PFSK-1 (cell line): Measurements from ENCODE around the gene GYS1.

Experiments
- FOXP2 ChIP-seq: optimal IDR thresholded peaks from 2 replicates; pipeline ENCODE3; 2011; ENCODE audit warnings: borderline replicate concordance, control low read depth, inconsistent platforms; ENCODE audit not compliant: insufficient read depth; ENCODE audit errors: extremely low read length, extremely low read depth
- POLR2AphosphoS5 ChIP-seq: IDR thresholded peaks from 2 replicates; pipeline ENCODE4 v1.6.1; 2012; ENCODE audit warnings: low read depth, mild to moderate bottlenecking, control low read depth, low read length, moderate library complexity
- REST ChIP-seq, 2 experiments: IDR thresholded peaks; 2 replicates each; pipeline versions ENCODE4 v1.6.1 to v1.8.0; 2011 to 2012; ENCODE audit warnings: low read depth in 2 of 2, low read length in 2 of 2, control low read depth in 1 of 2, inconsistent platforms in 1 of 2, mild to moderate bottlenecking in 1 of 2, moderate library complexity in 1 of 2; ENCODE audit not compliant: insufficient read depth in 1 of 2
- SIN3A ChIP-seq: IDR thresholded peaks from 2 replicates; pipeline ENCODE4 v1.6.1; 2012; ENCODE audit warnings: mild to moderate bottlenecking, low read length, moderate library complexity, borderline replicate concordance; ENCODE audit not compliant: insufficient read depth
- TAF1 ChIP-seq: IDR thresholded peaks from 2 replicates; pipeline ENCODE4 v1.6.1; 2012; ENCODE audit warnings: low read length, control low read depth, borderline replicate concordance; ENCODE audit not compliant: insufficient read depth

The GYS1 gene

GRCh38 chr19:49018388-49019241, 25.5 kb upstream of the GYS1 start:
- TF ChIP-seq POLR2AphosphoS5: 0 out of 2 replicates have a peak, but pooled peaks have one; percentile 20

DNA sequence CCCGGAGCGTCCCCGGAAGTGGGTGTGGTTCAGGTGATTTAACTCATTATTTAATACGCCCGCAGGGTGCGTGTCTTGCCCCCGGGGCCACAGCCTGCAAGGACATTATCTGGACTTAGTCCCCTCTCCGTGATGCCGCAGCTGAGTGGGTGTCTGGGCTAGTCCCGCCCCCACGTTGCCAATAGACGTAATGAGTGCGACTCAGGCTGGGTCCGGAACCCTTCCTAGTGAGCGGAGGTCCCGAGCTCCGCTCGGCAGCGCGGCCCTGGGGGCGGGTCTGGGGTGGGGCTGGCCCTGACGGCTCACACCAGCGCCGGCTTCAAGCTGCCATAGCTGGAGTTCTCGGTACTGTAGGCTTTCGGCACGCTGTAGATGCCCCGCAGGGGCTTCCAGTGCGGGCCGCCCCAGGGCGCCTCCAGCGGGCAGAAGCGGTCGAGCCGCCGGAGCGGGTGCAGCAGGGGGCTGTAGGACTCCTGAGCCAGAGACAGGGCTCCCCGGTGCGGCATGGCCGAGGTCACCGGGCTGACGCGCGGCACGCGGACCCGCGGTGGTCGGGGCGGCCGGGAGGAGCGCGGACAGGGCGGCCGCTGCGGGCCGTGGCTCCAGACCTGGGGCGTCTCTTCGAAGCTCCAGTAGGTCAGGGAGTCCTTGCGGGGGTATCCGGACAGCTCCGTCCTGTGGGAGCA, 24.7 kb upstream of the GYS1 start:
- peak; percentile 36 for TF ChIP-seq POLR2AphosphoS5
- no peak for TF ChIP-seq TAF1
- no peak for TF ChIP-seq FOXP2

DNA sequence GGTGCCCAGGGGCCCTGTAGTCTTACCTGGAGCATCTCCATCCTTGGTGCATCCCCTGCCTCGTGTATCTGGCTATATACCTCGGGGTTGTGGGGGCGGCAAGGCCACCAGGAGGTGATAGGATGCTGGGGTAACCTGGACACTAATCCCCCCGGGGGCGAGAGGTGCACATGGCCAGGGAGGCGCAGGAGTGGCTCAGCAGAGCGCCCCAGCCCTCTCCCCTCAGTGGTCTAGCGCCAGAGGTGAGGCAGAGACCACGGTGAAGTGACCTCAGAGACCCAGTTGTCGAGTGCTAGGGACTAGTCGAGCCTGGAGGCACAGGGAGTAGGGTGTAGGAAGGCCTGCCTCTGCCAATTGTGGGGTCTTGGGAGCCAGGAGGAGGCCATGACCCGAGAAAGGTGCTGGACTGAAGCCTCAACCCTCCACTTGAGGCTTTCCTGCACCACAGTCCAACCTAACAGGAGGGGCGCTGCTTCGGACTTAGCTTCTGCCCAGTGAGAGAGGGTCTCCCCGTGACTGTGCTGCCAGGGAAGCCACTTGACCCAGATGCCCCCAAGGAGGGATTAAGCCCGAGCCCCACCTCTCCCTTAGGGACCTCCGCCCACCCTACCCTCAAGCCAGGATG, 24.0 kb upstream of the GYS1 start, which contains the start of gene LHB:
Gene LHB, minus strand, starts transcription at position 51 of the 625 bp plus-strand sequence. Its CDS starts 10 bp downstream, at position 41.
- TF ChIP-seq REST (IDR thresholded peaks at IDR 0.05; ENCODE audit: insufficient read depth in 1 of 2, low read depth in 2 of 2, low read length in 2 of 2) (no peak), POLR2AphosphoS5 (no peak; the same call in 1 of the 2 replicates)

- TF ChIP-seq FOXP2 (no peak), POLR2AphosphoS5 (no peak), REST (IDR thresholded peaks at IDR 0.05; ENCODE audit: insufficient read depth in 1 of 2, low read depth in 2 of 2, low read length in 2 of 2) (no peak), SIN3A (no peak), TAF1 (no peak)
These were observed 23.1 kb upstream of the GYS1 start for GRCh38 chr19:49016067-49016839.

DNA sequence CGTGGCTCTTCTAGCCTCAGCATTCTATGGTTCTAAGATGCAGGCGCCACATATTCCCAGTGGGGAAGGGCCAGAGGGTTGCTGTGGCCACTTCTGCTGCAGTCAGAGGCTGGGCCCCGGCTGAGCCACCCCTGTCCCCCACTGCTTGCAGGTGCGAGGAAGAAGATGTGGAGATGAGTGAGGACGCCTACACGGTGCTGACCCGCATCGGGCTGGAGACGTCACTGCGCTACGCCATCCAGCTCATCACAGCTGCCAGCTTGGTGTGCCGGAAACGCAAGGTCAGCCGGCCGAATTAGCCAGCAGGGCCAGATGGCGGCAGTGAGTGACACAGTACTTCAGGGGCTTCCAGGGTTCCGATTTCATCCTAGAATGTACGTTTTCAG, 21.8 kb upstream of the GYS1 start:
- TF ChIP-seq SIN3A: no peak
- no peak for TF ChIP-seq REST (IDR thresholded peaks at IDR 0.05; ENCODE audit: insufficient read depth in 1 of 2, low read depth in 2 of 2, low read length in 2 of 2)
- TF ChIP-seq POLR2AphosphoS5: no peak
